Tibial nerve (tissue), 4 donors: Measurements from ENCODE around the gene TENT4B.

ENCODE experiments used
- EP300 ChIP-seq, 2 donors: sonication (generic); formaldehyde crosslinking; IDR thresholded peaks; one replicate each; pipeline ENCODE4 v1.6.1; 2017; ENCODE audit warnings: antibody characterized with exemption in 2 of 2, mild to moderate bottlenecking in 1 of 2
- TF ChIP-seq, protein P1 (sequence below), 5 experiments: fragments of 200-600 bp in 3 of 5; fragments of 450-650 bp in 2 of 5; sonication (generic) in 3 of 5; IDR thresholded peaks; one replicate each; pipeline ENCODE4 v1.5.1; 2016 to 2019; ENCODE audit warnings: antibody characterized with exemption in 5 of 5, mild to moderate bottlenecking in 3 of 5, moderate library complexity in 2 of 5

DNA sequence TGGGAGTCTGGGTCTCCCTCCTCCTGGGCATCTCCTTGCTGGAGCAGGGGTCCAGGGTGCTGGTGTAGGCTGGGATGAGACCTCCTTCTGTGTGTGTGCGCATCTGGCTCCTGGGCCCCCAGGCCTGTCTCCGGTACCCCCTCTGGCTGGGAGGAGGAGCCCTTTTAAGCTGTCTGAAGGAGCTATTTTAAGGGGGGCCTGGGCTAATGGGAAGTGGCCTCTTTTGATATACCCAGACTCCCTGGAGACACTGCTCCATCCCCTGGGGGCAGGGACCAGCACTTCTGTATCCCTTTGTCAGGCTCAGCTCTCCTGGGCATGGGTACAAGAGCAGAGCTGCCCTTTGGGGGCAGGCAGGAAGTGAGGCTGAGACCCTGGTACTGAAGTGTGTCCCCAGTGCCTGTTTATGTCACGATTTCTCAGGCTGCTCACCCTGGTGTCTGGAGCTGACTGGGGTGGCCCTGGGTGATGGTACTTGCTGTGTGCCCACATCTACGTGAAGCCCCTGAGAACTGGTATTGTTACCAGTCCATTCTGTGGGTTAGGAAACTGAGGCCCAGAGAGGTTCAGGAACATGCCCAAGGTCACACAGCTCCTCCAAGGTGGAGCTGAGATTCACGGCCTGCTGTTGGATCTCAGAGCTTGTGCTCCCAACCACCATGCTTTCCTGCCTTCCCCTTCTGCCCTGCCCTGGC is 119.7 kb downstream of the TENT4B start:
- TF ChIP-seq, protein P1, sequence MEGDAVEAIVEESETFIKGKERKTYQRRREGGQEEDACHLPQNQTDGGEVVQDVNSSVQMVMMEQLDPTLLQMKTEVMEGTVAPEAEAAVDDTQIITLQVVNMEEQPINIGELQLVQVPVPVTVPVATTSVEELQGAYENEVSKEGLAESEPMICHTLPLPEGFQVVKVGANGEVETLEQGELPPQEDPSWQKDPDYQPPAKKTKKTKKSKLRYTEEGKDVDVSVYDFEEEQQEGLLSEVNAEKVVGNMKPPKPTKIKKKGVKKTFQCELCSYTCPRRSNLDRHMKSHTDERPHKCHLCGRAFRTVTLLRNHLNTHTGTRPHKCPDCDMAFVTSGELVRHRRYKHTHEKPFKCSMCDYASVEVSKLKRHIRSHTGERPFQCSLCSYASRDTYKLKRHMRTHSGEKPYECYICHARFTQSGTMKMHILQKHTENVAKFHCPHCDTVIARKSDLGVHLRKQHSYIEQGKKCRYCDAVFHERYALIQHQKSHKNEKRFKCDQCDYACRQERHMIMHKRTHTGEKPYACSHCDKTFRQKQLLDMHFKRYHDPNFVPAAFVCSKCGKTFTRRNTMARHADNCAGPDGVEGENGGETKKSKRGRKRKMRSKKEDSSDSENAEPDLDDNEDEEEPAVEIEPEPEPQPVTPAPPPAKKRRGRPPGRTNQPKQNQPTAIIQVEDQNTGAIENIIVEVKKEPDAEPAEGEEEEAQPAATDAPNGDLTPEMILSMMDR (IDR thresholded peaks at IDR 0.05) = no peak
- TF ChIP-seq EP300 (IDR thresholded peaks at IDR 0.05) = no peak
